Transverse colon (tissue), 4 donors: ENCODE data around the gene SULF2. TPM values are rescaled to one million over a fixed set of nuclear protein-coding genes. Genes with fewer than 3 reads are reported as not detected.

ENCODE experiments used
- DNase-seq: peaks from one replicate; pipeline ENCODE4 v3.0.0-alpha.2; 2019
- H3K27ac ChIP-seq, 4 donors: fragments of 200-600 bp; sonication (generic); 2 replicates each; pipeline ENCODE4 v1.5.1; 2016 to 2018; ENCODE audit warnings: inconsistent platforms in 4 of 4
- H3K27me3 ChIP-seq: fragments of 200-600 bp; sonication (generic); 2 replicates; pipeline ENCODE4 v1.5.1; 2017; ENCODE audit warnings: inconsistent platforms
- H3K36me3 ChIP-seq, 4 donors: fragments of 200-600 bp; sonication (generic); 2 replicates each; pipeline ENCODE4 v1.5.1; 2017 to 2019; ENCODE audit warnings: inconsistent platforms in 4 of 4
- H3K4me1 ChIP-seq, 4 donors: fragments of 200-600 bp; sonication (generic); 2 replicates each; pipeline ENCODE4 v1.5.1; 2017 to 2020; ENCODE audit warnings: inconsistent platforms in 4 of 4
- H3K4me3 ChIP-seq, 4 donors: fragments of 200-600 bp; sonication (generic); 1 replicate in 1 of 4; 2 replicates in 3 of 4; pipeline versions ENCODE4 v1.5.1 to v1.6.1; 2017 to 2019; ENCODE audit warnings: inconsistent platforms in 4 of 4
- H3K9me3 ChIP-seq, 2 donors: fragments of 200-600 bp; sonication (generic); 2 replicates each; pipeline ENCODE4 v1.5.1; 2017 to 2019; ENCODE audit warnings: inconsistent platforms in 2 of 2
- CTCF ChIP-seq, 5 experiments: fragments of 200-600 bp in 3 of 5; fragments of 450-650 bp in 2 of 5; sonication (generic) in 3 of 5; IDR thresholded peaks; 1 replicate in 2 of 5; 2 replicates in 3 of 5; pipeline ENCODE4 v1.5.1; 2016 to 2017; ENCODE audit warnings: antibody characterized with exemption in 5 of 5, inconsistent platforms in 3 of 5, mild to moderate bottlenecking in 2 of 5, moderate library complexity in 1 of 5
- EP300 ChIP-seq: sonication (generic); formaldehyde crosslinking; IDR thresholded peaks from one replicate; pipeline ENCODE4 v1.6.1; 2017; ENCODE audit warnings: antibody characterized with exemption, low read depth
- POLR2A ChIP-seq: fragments of 450-650 bp; IDR thresholded peaks from one replicate; pipeline ENCODE4 v1.6.1; 2016; ENCODE audit warnings: antibody characterized with exemption, mild to moderate bottlenecking, moderate library complexity
- POLR2AphosphoS5 ChIP-seq, 3 donors: sonication (generic); formaldehyde crosslinking; IDR thresholded peaks; one replicate each; pipeline ENCODE4 v1.6.1; 2016; ENCODE audit warnings: antibody characterized with exemption in 3 of 3
- WGBS, 2 donors: methylation state at CpG; one replicate each; pipeline ENCODE4 v1.1.5; 2018; ENCODE audit warnings: low coverage in 1 of 2; 5-methylcytosine and 5-hydroxymethylcytosine counted together
- in situ Hi-C, 4 donors: fragments of 200-750 bp; cut with MboI; loops; one replicate each; pipeline versions ENCODE4 v1.15.0 to v1.15.1; 2017; ENCODE audit warnings: low sequenced_read_pairs in 3 of 4, low pct_ligation_motif_present in 1 of 4, low pct_unique_long_range_greater_than_20kb in 1 of 4
- intact Hi-C: fragments of 100-400 bp; cut with DNase I; formaldehyde crosslinking; loops from one replicate; pipeline ENCODE4 v1.15.1; 2023; ENCODE audit warnings: low total_unique reads
- total RNA-seq, 4 donors: library from RNA; depleted of rRNA; stranded (reverse); fragments of >200 nt; gene quantifications; one replicate each; pipeline ENCODE4 v1.1.0, GENCODE V29; 2016

The SULF2 gene
- total RNA-seq, 4 donors from 2014 or later = 103 to 257 (median 191) TPM

- intact Hi-C loops = no loop called here
Measured at GRCh38 chr20:47718398-47718797, 66.9 kb downstream of the SULF2 start.

DNA sequence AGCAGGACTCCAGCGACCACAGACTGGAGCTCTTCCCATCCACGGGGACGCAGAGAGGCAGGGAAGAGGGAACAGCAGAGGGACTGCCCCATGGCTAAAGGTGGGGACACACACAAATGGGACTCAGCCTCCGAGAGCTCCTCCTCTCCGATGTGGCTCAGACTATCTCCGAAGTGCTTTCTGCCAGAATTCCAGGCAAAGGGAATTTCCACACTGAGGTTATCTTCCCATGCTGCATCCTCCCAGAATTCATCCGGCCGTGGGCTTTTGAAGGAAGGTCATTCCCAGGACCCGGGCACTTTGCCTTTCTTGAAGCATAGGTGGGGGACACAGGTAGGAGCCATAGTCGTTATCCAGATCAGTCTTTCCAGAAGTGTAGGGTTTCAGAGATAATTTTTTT, 67.9 kb downstream of the SULF2 start:
- in situ Hi-C loops = no loop called here
- no peak for DNase-seq
- WGBS, 2 donors = 81 to 92% methylated on average over 2 to 10 of the region's 10 CpGs
- intact Hi-C loops = no loop called here
- peaks cover 0 to 16% (median 6%) of the 10 kb centered on the region in 4 donors for H3K4me1 ChIP-seq
- H3K27ac ChIP-seq = no peak overlapping the region
- H3K36me3 ChIP-seq = no peaks in the 10 kb centered on the region
- H3K9me3 ChIP-seq = no peaks in the 10 kb centered on the region
- H3K4me3 ChIP-seq = no peak overlapping the region
- no peak for TF ChIP-seq CTCF (IDR thresholded peaks at IDR 0.05)
- no peak for TF ChIP-seq POLR2AphosphoS5 (IDR thresholded peaks at IDR 0.05)
- no peak for TF ChIP-seq POLR2A
- TF ChIP-seq EP300 = no peak
- no peaks in the 10 kb centered on the region for H3K27me3 ChIP-seq

More at GRCh38 chr20:47718398-47718797, 66.9 kb downstream of the SULF2 start:
- H3K9me3 ChIP-seq = no peaks in the 10 kb centered on the region
- peaks cover 0 to 16% (median 6%) of the 10 kb centered on the region in 4 donors for H3K4me1 ChIP-seq
- no peak overlapping the region for H3K27ac ChIP-seq
- no peaks in the 10 kb centered on the region for H3K27me3 ChIP-seq
- no peak overlapping the region for H3K4me3 ChIP-seq
- H3K36me3 ChIP-seq = no peaks in the 10 kb centered on the region
- DNase-seq = no peak
- TF ChIP-seq CTCF (IDR thresholded peaks at IDR 0.05) (no peak), POLR2A (no peak), EP300 (no peak), POLR2AphosphoS5 (IDR thresholded peaks at IDR 0.05) (no peak)
- in situ Hi-C loops = no loop called here
- WGBS, 2 donors = 79 to 93% methylated on average over 4 of the region's 4 CpGs

- no peaks in the 10 kb centered on the region for H3K27me3 ChIP-seq
- H3K4me3 ChIP-seq = no peak overlapping the region
- H3K4me1 ChIP-seq = no peaks in the 10 kb centered on the region
- H3K36me3 ChIP-seq = no peaks in the 10 kb centered on the region
- no peak overlapping the region for H3K27ac ChIP-seq
- in situ Hi-C loops (no loop called here), intact Hi-C loops (no loop called here)
- no peak for DNase-seq
- WGBS, 2 donors = 69 to 82% methylated on average over 17 to 26 of the region's 26 CpGs
- no peaks in the 10 kb centered on the region for H3K9me3 ChIP-seq
- no peak for TF ChIP-seq CTCF (IDR thresholded peaks at IDR 0.05)
- TF ChIP-seq EP300 = no peak
- no peak for TF ChIP-seq POLR2A
- TF ChIP-seq POLR2AphosphoS5 (IDR thresholded peaks at IDR 0.05) = no peak
Measured at GRCh38 chr20:47713878-47714450, 71.3 kb downstream of the SULF2 start.

- Histone ChIP-seq H3K27ac (no peak overlapping the region), H3K4me3 (no peak overlapping the region), H3K27me3 (no peaks in the 10 kb centered on the region), H3K9me3 (no peaks in the 10 kb centered on the region), H3K36me3 (no peaks in the 10 kb centered on the region), H3K4me1 (no peaks in the 10 kb centered on the region)
- DNase-seq = no peak
- in situ Hi-C loops = no loop called here
- intact Hi-C loops = no loop called here
- WGBS, 2 donors = 80 to 89% methylated on average over 2 to 6 of the region's 6 CpGs
- TF ChIP-seq POLR2A (no peak), EP300 (no peak), CTCF (IDR thresholded peaks at IDR 0.05) (no peak), POLR2AphosphoS5 (IDR thresholded peaks at IDR 0.05) (no peak)
Measured at GRCh38 chr20:47713163-47713562, 72.1 kb downstream of the SULF2 start.
